ENCODE measurements around the gene PSAPL1. TPM values are rescaled to one million over a fixed set of nuclear protein-coding genes. Genes with fewer than 3 reads are reported as not detected.

PSAPL1 gene
- total RNA-seq, 5 donors from 2014 or later (not counting 1 experiment from before 2014, with no cell fraction given) = not detected

GRCh38 chr4:7389719-7390118 lies 45.0 kb downstream of the PSAPL1 start:
- POLR2A ChIA-PET = no interaction called here
- 68% methylated on average over 11 of the region's 12 CpGs for whole genome bisulfite sequencing (ENCODE audit: insufficient coverage)
- peaks cover 0 to 24% of the 10 kb centered on the region in 2 donors for H3K27me3 Mint-ChIP-seq
- peaks cover 0 to 34% of the 10 kb centered on the region in 2 experiments for H3K27me3 ChIP-seq (replicated peaks in 1 of 2; ENCODE audit: control insufficient read depth in 2 of 2, extremely low read depth in 1 of 2, insufficient read depth in 2 of 2, low read length in 1 of 2)
- H3K9me3 ChIP-seq = no peaks in the 10 kb centered on the region
- H3K27ac ChIP-seq (ENCODE audit: low read length) = no peak overlapping the region
- H3K4me3 Mint-ChIP-seq = no peak overlapping the region
- no peak overlapping the region for H3K27ac Mint-ChIP-seq
- H3K36me3 Mint-ChIP-seq = no peaks in the 10 kb centered on the region
- CTCF ChIA-PET = no interaction called here
- H3K4me1 Mint-ChIP-seq = no peaks in the 10 kb centered on the region
- H3K4me3 ChIP-seq (ENCODE audit: control insufficient read depth in 1 of 2, extremely low read depth in 1 of 2, low read length in 1 of 2) = no peak overlapping the region
- DNase-seq (no peak), ATAC-seq (replicated peaks in 1 of 4) (no peak)
- no peaks in the 10 kb centered on the region for H3K4me1 ChIP-seq (ENCODE audit: control insufficient read depth in 1 of 2, extremely low read depth in 1 of 2, insufficient read depth in 2 of 2, low read length in 2 of 2)
- no peaks in the 10 kb centered on the region for H3K36me3 ChIP-seq (ENCODE audit: control insufficient read depth in 2 of 2, extremely low read depth in 1 of 2, insufficient read depth in 1 of 2, low read length in 1 of 2)
- H3K9me3 Mint-ChIP-seq = peaks cover 0 to 7% (median 0%) of the 10 kb centered on the region in 3 donors

- Histone ChIP-seq H3K9me3 (no peaks in the 10 kb centered on the region), H3K4me3 (ENCODE audit: control insufficient read depth in 1 of 2, extremely low read depth in 1 of 2, low read length in 1 of 2) (no peak overlapping the region), H3K27ac (ENCODE audit: low read length) (no peak overlapping the region), H3K4me1 (ENCODE audit: control insufficient read depth in 1 of 2, extremely low read depth in 1 of 2, insufficient read depth in 2 of 2, low read length in 2 of 2) (no peaks in the 10 kb centered on the region), H3K27me3 (replicated peaks in 1 of 2; ENCODE audit: control insufficient read depth in 2 of 2, extremely low read depth in 1 of 2, insufficient read depth in 2 of 2, low read length in 1 of 2) (peaks cover 0 to 31% of the 10 kb centered on the region in 2 experiments), H3K36me3 (ENCODE audit: control insufficient read depth in 2 of 2, extremely low read depth in 1 of 2, insufficient read depth in 1 of 2, low read length in 1 of 2) (no peaks in the 10 kb centered on the region)
- ATAC-seq (replicated peaks in 1 of 4) (no peak), DNase-seq (no peak)
- Mint-ChIP-seq H3K4me1 (no peaks in the 10 kb centered on the region), H3K9me3 (peaks cover 0 to 7% (median 0%) of the 10 kb centered on the region in 3 donors), H3K27ac (no peak overlapping the region), H3K4me3 (no peak overlapping the region), H3K36me3 (no peaks in the 10 kb centered on the region), H3K27me3 (peaks cover 0 to 20% of the 10 kb centered on the region in 2 donors)
- ChIA-PET POLR2A (no interaction called here), CTCF (no interaction called here)
- WGBS (ENCODE audit: insufficient coverage) = 88% methylated on average over 13 of the region's 15 CpGs
Measured at GRCh38 chr4:7389101-7389701, 45.5 kb downstream of the PSAPL1 start.

GRCh38 chr4:7388627-7389026 lies 46.1 kb downstream of the PSAPL1 start:
- H3K4me1 Mint-ChIP-seq = no peaks in the 10 kb centered on the region
- ATAC-seq (replicated peaks in 1 of 4) (no peak), DNase-seq (no peak)
- 61% methylated on average over 5 of the region's 13 CpGs for whole genome bisulfite sequencing (ENCODE audit: insufficient coverage)
- peaks cover 0 to 15% of the 10 kb centered on the region in 2 donors for H3K27me3 Mint-ChIP-seq
- CTCF ChIA-PET = no interaction called here
- no peaks in the 10 kb centered on the region for H3K36me3 Mint-ChIP-seq
- no peak overlapping the region for H3K27ac Mint-ChIP-seq
- POLR2A ChIA-PET = no interaction called here
- no peaks in the 10 kb centered on the region for H3K36me3 ChIP-seq (ENCODE audit: control insufficient read depth in 2 of 2, extremely low read depth in 1 of 2, insufficient read depth in 1 of 2, low read length in 1 of 2)
- H3K4me3 ChIP-seq (ENCODE audit: control insufficient read depth in 1 of 2, extremely low read depth in 1 of 2, low read length in 1 of 2) = no peak overlapping the region
- no peak overlapping the region for H3K27ac ChIP-seq (ENCODE audit: low read length)
- peaks cover 0 to 7% (median 0%) of the 10 kb centered on the region in 3 donors for H3K9me3 Mint-ChIP-seq
- peaks cover 0 to 26% of the 10 kb centered on the region in 2 experiments for H3K27me3 ChIP-seq (replicated peaks in 1 of 2; ENCODE audit: control insufficient read depth in 2 of 2, extremely low read depth in 1 of 2, insufficient read depth in 2 of 2, low read length in 1 of 2)
- H3K4me3 Mint-ChIP-seq = no peak overlapping the region
- no peaks in the 10 kb centered on the region for H3K4me1 ChIP-seq (ENCODE audit: control insufficient read depth in 1 of 2, extremely low read depth in 1 of 2, insufficient read depth in 2 of 2, low read length in 2 of 2)
- H3K9me3 ChIP-seq = no peaks in the 10 kb centered on the region

GRCh38 chr4:7387925-7388324 lies 46.8 kb downstream of the PSAPL1 start:
- Histone ChIP-seq H3K27ac (ENCODE audit: low read length) (no peak overlapping the region), H3K27me3 (replicated peaks in 1 of 2; ENCODE audit: control insufficient read depth in 2 of 2, extremely low read depth in 1 of 2, insufficient read depth in 2 of 2, low read length in 1 of 2) (peaks cover 0 to 20% of the 10 kb centered on the region in 2 experiments), H3K4me3 (ENCODE audit: control insufficient read depth in 1 of 2, extremely low read depth in 1 of 2, low read length in 1 of 2) (no peak overlapping the region), H3K4me1 (ENCODE audit: control insufficient read depth in 1 of 2, extremely low read depth in 1 of 2, insufficient read depth in 2 of 2, low read length in 2 of 2) (no peaks in the 10 kb centered on the region), H3K36me3 (ENCODE audit: control insufficient read depth in 2 of 2, extremely low read depth in 1 of 2, insufficient read depth in 1 of 2, low read length in 1 of 2) (no peaks in the 10 kb centered on the region), H3K9me3 (no peaks in the 10 kb centered on the region)
- Mint-ChIP-seq H3K36me3 (no peaks in the 10 kb centered on the region), H3K4me3 (no peak overlapping the region), H3K27me3 (peaks cover 0 to 9% of the 10 kb centered on the region in 2 donors), H3K9me3 (peaks cover 0 to 7% (median 0%) of the 10 kb centered on the region in 3 donors), H3K4me1 (no peaks in the 10 kb centered on the region), H3K27ac (no peak overlapping the region)
- DNase-seq (no peak), ATAC-seq (replicated peaks in 1 of 4) (no peak)
- POLR2A ChIA-PET = no interaction called here
- CTCF ChIA-PET = no interaction called here
- 100% methylated on average over 5 of the region's 6 CpGs for WGBS (ENCODE audit: insufficient coverage)

GRCh38 chr4:7384929-7385890 lies 49.5 kb downstream of the PSAPL1 start:
- Histone ChIP-seq H3K27ac (ENCODE audit: low read length) (no peak overlapping the region), H3K27me3 (replicated peaks in 1 of 2; ENCODE audit: control insufficient read depth in 2 of 2, extremely low read depth in 1 of 2, insufficient read depth in 2 of 2, low read length in 1 of 2) (peaks cover 0 to 18% of the 10 kb centered on the region in 2 experiments), H3K9me3 (no peaks in the 10 kb centered on the region), H3K36me3 (ENCODE audit: control insufficient read depth in 2 of 2, extremely low read depth in 1 of 2, insufficient read depth in 1 of 2, low read length in 1 of 2) (no peaks in the 10 kb centered on the region), H3K4me3 (ENCODE audit: control insufficient read depth in 1 of 2, extremely low read depth in 1 of 2, low read length in 1 of 2) (no peak overlapping the region), H3K4me1 (ENCODE audit: control insufficient read depth in 1 of 2, extremely low read depth in 1 of 2, insufficient read depth in 2 of 2, low read length in 2 of 2) (no peaks in the 10 kb centered on the region)
- Mint-ChIP-seq H3K27me3 (peaks cover 6 to 11% of the 10 kb centered on the region in 2 donors), H3K27ac (no peak overlapping the region), H3K4me3 (no peak overlapping the region), H3K9me3 (peaks cover 0 to 7% (median 0%) of the 10 kb centered on the region in 3 donors), H3K36me3 (no peaks in the 10 kb centered on the region), H3K4me1 (no peaks in the 10 kb centered on the region)
- no peak for ATAC-seq (replicated peaks in 1 of 4)
- ChIA-PET CTCF (no interaction called here), POLR2A (no interaction called here)
- 78% methylated on average over 9 of the region's 12 CpGs for WGBS (ENCODE audit: insufficient coverage)
- no peak for DNase-seq

- POLR2A ChIA-PET = no interaction called here
- Histone ChIP-seq H3K9me3 (no peaks in the 10 kb centered on the region), H3K36me3 (ENCODE audit: control insufficient read depth in 2 of 2, extremely low read depth in 1 of 2, insufficient read depth in 1 of 2, low read length in 1 of 2) (no peaks in the 10 kb centered on the region), H3K4me1 (ENCODE audit: control insufficient read depth in 1 of 2, extremely low read depth in 1 of 2, insufficient read depth in 2 of 2, low read length in 2 of 2) (no peaks in the 10 kb centered on the region), H3K4me3 (ENCODE audit: control insufficient read depth in 1 of 2, extremely low read depth in 1 of 2, low read length in 1 of 2) (no peak overlapping the region), H3K27me3 (replicated peaks in 1 of 2; ENCODE audit: control insufficient read depth in 2 of 2, extremely low read depth in 1 of 2, insufficient read depth in 2 of 2, low read length in 1 of 2) (peaks cover 0 to 25% of the 10 kb centered on the region in 2 experiments), H3K27ac (ENCODE audit: low read length) (no peak overlapping the region)
- H3K27ac Mint-ChIP-seq = no peak overlapping the region
- 87% methylated on average over 24 of the region's 28 CpGs for WGBS (ENCODE audit: insufficient coverage)
- peaks cover 6 to 13% of the 10 kb centered on the region in 2 donors for H3K27me3 Mint-ChIP-seq
- H3K4me3 Mint-ChIP-seq = no peak overlapping the region
- H3K9me3 Mint-ChIP-seq = peaks cover 0 to 7% (median 0%) of the 10 kb centered on the region in 3 donors
- no peaks in the 10 kb centered on the region for H3K4me1 Mint-ChIP-seq
- no peak for DNase-seq
- ATAC-seq (replicated peaks in 1 of 4) = no peak
- CTCF ChIA-PET = no interaction called here
- H3K36me3 Mint-ChIP-seq = no peaks in the 10 kb centered on the region
Measured at GRCh38 chr4:7384003-7384928, 50.5 kb downstream of the PSAPL1 start.
